GM23338 (cell line): ENCODE measurements around the gene CGGBP1.

Experiments used
- EZH2 ChIP-seq: fragments of 200-600 bp; sonication (generic); IDR thresholded peaks from one replicate; pipeline ENCODE4 v1.8.0; 2017; ENCODE audit warnings: antibody characterized with exemption, mild to moderate bottlenecking, low read depth; ENCODE audit not compliant: unreplicated experiment
- EZH2phosphoT487 ChIP-seq: fragments of 200-600 bp; sonication (generic); IDR thresholded peaks from one replicate; pipeline ENCODE4 v1.8.1; 2018; ENCODE audit warnings: antibody characterized with exemption; ENCODE audit not compliant: unreplicated experiment
- ZNF331 ChIP-seq: fragments of 250-450 bp; sonication (Bioruptor Pico); IDR thresholded peaks from 2 replicates; pipeline ENCODE4 v1.5.0; 2020; ENCODE audit warnings: low read depth, mild to moderate bottlenecking, moderate library complexity
- TF ChIP-seq, protein P1 (sequence below), 2 experiments: fragments of 200-600 bp in 1 of 2; sonication (generic) in 1 of 2; conservative IDR thresholded peaks; 2 replicates each; pipeline versions ENCODE4 v1.5.1 to v1.6.1; 2016 to 2017; ENCODE audit warnings: antibody characterized with exemption in 2 of 2, low read depth in 2 of 2, mild to moderate bottlenecking in 2 of 2, moderate library complexity in 1 of 2
- TF ChIP-seq, protein P2 (sequence below): IDR thresholded peaks from one replicate; pipeline ENCODE4 v1.6.1; 2018; ENCODE audit warnings: antibody characterized with exemption; ENCODE audit not compliant: unreplicated experiment

DNA sequence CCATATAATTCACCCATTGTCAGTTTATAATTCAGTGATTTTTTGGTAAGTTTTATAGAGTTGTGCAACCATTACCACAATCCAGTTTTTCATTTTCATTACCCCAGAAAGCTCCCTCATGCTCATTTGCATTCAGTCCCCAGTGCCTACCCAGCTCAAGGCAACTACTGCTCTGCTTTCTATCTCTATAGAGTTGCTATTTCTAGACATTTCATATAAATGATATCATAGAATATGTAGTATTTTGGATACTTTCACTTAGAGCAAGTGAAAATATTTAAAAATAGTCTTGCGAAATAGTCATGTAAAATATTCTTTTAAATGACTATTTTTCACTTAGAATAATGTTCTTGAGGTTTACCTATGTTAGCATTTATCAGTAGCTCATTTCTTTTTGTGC, 42.3 kb upstream of the CGGBP1 start:
- TF ChIP-seq EZH2 (no peak), EZH2phosphoT487 (no peak), ZNF331 (no peak)
- TF ChIP-seq, protein P1, sequence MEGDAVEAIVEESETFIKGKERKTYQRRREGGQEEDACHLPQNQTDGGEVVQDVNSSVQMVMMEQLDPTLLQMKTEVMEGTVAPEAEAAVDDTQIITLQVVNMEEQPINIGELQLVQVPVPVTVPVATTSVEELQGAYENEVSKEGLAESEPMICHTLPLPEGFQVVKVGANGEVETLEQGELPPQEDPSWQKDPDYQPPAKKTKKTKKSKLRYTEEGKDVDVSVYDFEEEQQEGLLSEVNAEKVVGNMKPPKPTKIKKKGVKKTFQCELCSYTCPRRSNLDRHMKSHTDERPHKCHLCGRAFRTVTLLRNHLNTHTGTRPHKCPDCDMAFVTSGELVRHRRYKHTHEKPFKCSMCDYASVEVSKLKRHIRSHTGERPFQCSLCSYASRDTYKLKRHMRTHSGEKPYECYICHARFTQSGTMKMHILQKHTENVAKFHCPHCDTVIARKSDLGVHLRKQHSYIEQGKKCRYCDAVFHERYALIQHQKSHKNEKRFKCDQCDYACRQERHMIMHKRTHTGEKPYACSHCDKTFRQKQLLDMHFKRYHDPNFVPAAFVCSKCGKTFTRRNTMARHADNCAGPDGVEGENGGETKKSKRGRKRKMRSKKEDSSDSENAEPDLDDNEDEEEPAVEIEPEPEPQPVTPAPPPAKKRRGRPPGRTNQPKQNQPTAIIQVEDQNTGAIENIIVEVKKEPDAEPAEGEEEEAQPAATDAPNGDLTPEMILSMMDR (conservative IDR thresholded peaks at IDR 0.05; ENCODE audit: low read depth in 2 of 2) = no peak
- TF ChIP-seq, protein P2, sequence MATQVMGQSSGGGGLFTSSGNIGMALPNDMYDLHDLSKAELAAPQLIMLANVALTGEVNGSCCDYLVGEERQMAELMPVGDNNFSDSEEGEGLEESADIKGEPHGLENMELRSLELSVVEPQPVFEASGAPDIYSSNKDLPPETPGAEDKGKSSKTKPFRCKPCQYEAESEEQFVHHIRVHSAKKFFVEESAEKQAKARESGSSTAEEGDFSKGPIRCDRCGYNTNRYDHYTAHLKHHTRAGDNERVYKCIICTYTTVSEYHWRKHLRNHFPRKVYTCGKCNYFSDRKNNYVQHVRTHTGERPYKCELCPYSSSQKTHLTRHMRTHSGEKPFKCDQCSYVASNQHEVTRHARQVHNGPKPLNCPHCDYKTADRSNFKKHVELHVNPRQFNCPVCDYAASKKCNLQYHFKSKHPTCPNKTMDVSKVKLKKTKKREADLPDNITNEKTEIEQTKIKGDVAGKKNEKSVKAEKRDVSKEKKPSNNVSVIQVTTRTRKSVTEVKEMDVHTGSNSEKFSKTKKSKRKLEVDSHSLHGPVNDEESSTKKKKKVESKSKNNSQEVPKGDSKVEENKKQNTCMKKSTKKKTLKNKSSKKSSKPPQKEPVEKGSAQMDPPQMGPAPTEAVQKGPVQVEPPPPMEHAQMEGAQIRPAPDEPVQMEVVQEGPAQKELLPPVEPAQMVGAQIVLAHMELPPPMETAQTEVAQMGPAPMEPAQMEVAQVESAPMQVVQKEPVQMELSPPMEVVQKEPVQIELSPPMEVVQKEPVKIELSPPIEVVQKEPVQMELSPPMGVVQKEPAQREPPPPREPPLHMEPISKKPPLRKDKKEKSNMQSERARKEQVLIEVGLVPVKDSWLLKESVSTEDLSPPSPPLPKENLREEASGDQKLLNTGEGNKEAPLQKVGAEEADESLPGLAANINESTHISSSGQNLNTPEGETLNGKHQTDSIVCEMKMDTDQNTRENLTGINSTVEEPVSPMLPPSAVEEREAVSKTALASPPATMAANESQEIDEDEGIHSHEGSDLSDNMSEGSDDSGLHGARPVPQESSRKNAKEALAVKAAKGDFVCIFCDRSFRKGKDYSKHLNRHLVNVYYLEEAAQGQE = no peak
